GM18498 (cell line): Measurements from ENCODE around the gene AKT3.

Experiments
- ATAC-seq: cut with Tn5 transposase; IDR thresholded peaks from one replicate; pipeline ENCODE4 v1.9.1; 2021; ENCODE audit warnings: mild to moderate bottlenecking, moderate library complexity; ENCODE audit not compliant: unreplicated experiment

AKT3 gene

GRCh38 chr1:243494741-243495431, 355.2 kb downstream of the AKT3 start:
- ATAC-seq = no peak

GRCh38 chr1:243493156-243494129, 356.6 kb downstream of the AKT3 start:
- ATAC-seq = no peak

DNA sequence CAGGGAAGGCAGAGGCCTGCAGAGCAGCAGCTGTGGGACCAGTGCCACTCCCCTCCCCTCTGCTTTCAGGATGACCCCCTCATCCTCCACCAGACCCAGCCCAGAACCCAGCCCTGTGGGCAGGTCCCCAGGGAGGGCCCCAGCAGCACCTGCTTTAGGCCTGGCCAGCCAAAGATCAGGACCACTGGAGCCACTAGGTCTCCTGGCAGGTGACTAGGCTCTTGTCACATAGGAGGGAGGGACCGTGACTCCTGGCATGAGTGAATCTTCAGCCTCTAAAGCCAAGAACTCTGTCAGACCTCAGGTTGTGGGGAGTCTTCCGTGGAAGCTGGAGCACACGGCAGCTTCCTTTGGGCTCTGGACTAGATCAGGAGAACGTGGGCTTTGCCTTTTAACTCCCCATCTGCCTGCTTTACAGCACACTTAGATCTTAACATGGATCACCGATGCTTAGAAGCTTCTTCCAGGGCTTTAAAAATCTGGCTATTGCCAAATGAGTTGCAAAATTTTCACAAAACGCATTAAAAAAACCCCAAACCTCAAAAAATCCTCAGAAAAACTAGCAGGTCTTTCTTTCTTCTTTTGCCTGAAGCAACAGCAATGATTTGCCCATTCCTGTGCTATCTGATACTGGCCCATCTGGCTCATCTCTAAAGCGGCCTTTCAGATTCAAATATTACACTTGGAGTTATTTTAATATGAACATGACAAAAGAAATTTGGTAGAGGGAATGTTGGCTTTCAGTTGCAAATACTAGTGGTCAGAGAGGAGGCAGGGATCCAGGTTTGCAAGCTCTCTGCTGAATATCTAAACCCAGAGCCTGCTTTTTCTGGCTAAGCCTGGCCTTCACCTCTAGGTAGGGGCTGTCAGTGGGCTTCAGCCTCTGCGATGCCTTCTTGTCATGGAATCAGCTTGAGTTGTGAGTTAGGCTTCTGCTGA, 359.0 kb downstream of the AKT3 start:
- ATAC-seq = no peak

GRCh38 chr1:243489681-243490546, 360.1 kb downstream of the AKT3 start:
- no peak for ATAC-seq

GRCh38 chr1:243489158-243489527, 360.9 kb downstream of the AKT3 start:
- no peak for ATAC-seq

GRCh38 chr1:243488459-243489157, 361.4 kb downstream of the AKT3 start:
- ATAC-seq = no peak

- ATAC-seq = no peak
Measured at GRCh38 chr1:243487649-243488227, 362.3 kb downstream of the AKT3 start.

DNA sequence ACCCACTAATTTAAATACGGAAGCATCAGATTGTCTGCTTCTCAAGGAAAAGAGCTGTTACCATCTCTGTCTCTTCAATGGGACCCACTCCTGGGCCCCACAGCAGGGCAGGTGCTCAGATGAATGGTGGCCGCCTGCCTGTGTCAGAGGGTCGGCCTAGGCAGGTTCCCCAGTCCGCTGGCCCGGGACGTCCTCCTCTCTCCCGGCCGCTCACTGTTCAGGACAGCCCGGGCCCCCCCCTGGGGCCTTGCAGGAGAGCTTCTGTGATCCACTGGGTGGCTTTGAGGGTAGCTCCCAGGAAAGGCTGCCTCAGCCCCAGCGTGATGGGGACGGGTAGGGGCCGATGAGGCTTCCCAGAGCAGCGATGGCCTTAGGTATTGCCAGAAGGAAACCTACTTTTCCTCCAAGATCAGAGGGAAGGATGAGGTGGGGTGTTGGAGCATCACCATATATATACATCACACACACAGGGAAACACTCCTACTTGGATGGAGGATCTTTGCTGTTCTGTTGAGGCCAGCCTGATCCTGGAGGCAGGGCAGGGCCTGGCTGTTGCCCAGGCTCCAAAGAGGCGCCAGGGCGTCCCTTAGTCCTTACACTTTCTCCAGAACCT, 362.9 kb downstream of the AKT3 start:
- ATAC-seq = no peak

GRCh38 chr1:243483952-243484351, 366.1 kb downstream of the AKT3 start:
- ATAC-seq = no peak

- ATAC-seq = no peak
Measured at GRCh38 chr1:243483071-243483771, 366.8 kb downstream of the AKT3 start.

DNA sequence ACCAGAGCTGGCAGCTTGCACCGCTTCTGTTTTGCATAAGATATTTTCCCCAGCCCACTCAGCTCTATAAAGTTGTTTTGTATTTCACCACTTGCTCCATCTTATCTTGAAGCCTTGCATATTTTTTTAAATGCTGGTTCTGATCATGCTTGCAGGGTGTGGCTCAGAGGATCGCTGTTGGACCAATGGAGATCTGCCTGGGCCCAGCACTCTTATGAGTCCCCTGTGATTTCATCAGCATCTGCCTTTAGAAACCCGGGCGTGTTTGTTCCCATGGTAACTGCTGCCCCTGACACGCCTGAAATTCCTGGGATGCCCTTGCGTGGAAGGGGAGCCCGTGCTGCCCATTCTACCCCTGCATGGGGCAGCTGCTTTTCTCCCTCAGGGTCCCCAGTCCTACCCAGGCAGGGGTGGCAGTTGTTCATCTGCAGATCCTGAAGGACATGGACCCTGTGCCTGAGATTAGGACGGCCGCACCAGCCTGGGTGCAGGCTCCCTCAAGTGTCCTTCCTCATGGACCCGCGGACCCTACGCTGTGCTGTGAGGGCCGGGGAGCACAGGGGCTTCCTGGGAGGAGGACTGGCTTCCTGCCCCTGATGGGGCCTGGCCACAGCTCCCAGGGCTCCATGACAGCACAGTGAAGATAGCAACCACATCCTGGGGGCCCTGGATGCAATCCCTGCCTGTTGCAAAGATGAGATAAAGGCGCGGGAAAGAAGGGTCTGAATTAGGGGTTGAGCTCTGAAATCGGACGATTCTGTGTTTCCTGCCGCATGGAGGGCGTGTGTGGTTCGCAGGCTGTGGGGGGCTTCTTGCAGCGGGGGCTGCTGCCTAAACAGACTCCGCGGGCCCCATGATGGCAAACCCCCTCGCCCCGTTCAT, 367.7 kb downstream of the AKT3 start:
- ATAC-seq = no peak

- no peak for ATAC-seq
Measured at GRCh38 chr1:243481101-243481500, 368.9 kb downstream of the AKT3 start.

DNA sequence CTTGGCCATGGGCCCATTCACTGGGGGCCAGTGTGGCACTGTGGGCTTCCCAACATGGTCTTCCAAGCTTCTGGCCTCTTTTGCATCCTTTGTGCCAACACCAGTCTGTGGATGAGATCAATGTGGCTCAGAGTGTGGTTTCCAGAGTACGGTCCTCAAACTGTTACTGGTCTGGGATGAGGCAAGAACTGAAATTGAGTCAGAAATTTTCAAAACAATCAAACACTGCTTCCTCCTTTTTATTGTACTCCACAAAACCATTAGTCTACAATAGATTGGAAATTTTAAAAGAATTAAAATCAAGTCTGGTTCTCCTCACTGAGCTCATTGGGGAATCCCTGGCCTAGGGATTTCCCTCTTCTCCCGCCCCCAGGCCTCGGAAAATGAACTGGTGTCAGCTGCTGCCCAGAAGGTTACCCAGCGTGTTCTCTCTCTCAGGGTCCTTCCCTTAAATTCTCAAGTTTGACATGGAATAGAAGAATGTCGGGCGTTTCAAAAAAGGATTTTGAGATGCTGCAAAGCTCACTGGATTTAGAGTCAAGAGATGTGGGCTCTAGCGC, 372.2 kb downstream of the AKT3 start:
- no peak for ATAC-seq

DNA sequence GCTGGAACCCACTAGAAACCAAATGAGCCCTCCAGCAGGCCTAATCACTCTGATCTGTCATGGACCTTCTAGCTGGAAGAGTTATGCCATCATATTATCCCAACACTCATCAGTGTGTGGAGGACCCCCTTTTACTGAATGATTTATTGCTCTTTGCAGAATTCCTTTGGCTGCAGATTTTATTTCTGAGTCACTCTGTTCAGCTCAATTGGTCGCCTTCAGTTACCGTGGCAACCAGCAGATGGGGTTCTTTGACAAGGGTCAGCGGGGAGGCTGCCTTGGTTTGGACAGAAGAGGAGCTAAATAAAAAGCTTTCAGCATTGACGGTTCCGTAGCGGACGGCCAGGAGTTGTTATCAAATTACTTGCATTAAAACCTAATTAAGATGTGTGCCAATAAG, 374.1 kb downstream of the AKT3 start:
- ATAC-seq = no peak

DNA sequence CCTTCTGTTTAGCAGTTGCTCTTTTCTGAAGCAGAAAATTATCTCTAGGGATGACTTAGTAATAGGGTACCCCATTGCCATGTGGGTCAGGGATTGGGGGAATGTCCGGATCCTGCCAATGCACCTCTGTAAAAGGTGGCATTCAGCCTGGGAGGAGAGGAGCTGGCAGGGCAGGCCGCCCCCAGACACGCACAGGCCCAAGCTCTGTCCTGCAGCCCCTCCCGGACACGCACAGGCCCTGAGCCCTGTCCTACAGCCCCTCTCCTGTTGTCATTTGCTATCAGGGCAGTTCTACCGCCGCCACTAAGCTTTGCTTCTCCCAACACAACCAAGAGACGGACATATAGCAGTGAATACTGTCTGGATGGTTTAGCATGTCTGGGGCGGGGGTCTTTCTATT, 375.1 kb downstream of the AKT3 start:
- ATAC-seq = no peak

- ATAC-seq = no peak
Measured at GRCh38 chr1:243474136-243474881, 375.7 kb downstream of the AKT3 start.
